Neuronal stem cell (in vitro differentiated cells): ENCODE data around the gene PRDM10.

Experiments
- DNase-seq: peaks from one replicate; pipeline ENCODE4 v3.0.0-alpha.2; 2013; ENCODE audit warnings: low spot score
- H2AFZ ChIP-seq: one replicate; pipeline ENCODE4 v1.6.1; 2013; ENCODE audit warnings: mild to moderate bottlenecking, low read length, inconsistent platforms
- H2AK5ac ChIP-seq: 2 replicates; pipeline ENCODE4 v1.6.1; 2013; ENCODE audit warnings: low read depth, mild to moderate bottlenecking, inconsistent platforms, low read length, moderate library complexity, mixed read lengths
- H2BK120ac ChIP-seq: 2 replicates; pipeline ENCODE4 v1.6.1; 2013; ENCODE audit warnings: low read depth, mild to moderate bottlenecking, inconsistent platforms, low read length, moderate library complexity, mixed read lengths
- H2BK12ac ChIP-seq: one replicate; pipeline ENCODE4 v1.6.1; 2013; ENCODE audit warnings: low read length, inconsistent platforms
- H2BK15ac ChIP-seq: 2 replicates; pipeline ENCODE4 v1.6.1; 2013; ENCODE audit warnings: mild to moderate bottlenecking, low read length, inconsistent platforms, mixed read lengths
- H2BK5ac ChIP-seq: one replicate; pipeline ENCODE4 v1.6.1; 2013; ENCODE audit warnings: inconsistent platforms, mild to moderate bottlenecking, low read length, moderate library complexity
- H3K14ac ChIP-seq: one replicate; pipeline ENCODE4 v1.6.1; 2013; ENCODE audit warnings: low read length, inconsistent platforms
- H3K18ac ChIP-seq: 2 replicates; pipeline ENCODE4 v1.6.1; 2013; ENCODE audit warnings: low read length, inconsistent platforms
- H3K23ac ChIP-seq: 2 replicates; pipeline ENCODE4 v1.6.1; 2013; ENCODE audit warnings: low read depth, mild to moderate bottlenecking, mixed read lengths, low read length, inconsistent platforms; ENCODE audit not compliant: poor library complexity
- H3K27ac ChIP-seq: replicated peaks from 3 replicates; pipeline ENCODE4 v1.5.1; 2013; ENCODE audit warnings: low read length, inconsistent platforms
- H3K27me3 ChIP-seq, 3 experiments: 2 replicates each; pipeline ENCODE4 v1.6.1; 2013; ENCODE audit warnings: low read length in 3 of 3, mild to moderate bottlenecking in 2 of 3, inconsistent platforms in 1 of 3, low read depth in 1 of 3, mixed read lengths in 1 of 3, moderate library complexity in 1 of 3; ENCODE audit not compliant: control insufficient read depth in 3 of 3, insufficient read depth in 3 of 3
- H3K36me3 ChIP-seq, 2 donors: replicated peaks in 1 of 2; 2 replicates each; pipeline ENCODE4 v1.6.1; 2013; ENCODE audit warnings: low read length in 2 of 2; ENCODE audit not compliant: control insufficient read depth in 2 of 2, insufficient read depth in 2 of 2
- H3K4ac ChIP-seq: 2 replicates; pipeline ENCODE4 v1.6.1; 2013; ENCODE audit warnings: inconsistent platforms, mild to moderate bottlenecking, low read length, moderate library complexity
- H3K4me1 ChIP-seq, 2 donors: 1 replicate in 1 of 2; 2 replicates in 1 of 2; pipeline ENCODE4 v1.6.1; 2013; ENCODE audit warnings: low read length in 2 of 2, low read depth in 1 of 2; ENCODE audit not compliant: control insufficient read depth in 2 of 2, insufficient read depth in 1 of 2
- H3K4me2 ChIP-seq: one replicate; pipeline ENCODE4 v1.6.1; 2013; ENCODE audit warnings: mild to moderate bottlenecking, low read length, inconsistent platforms; ENCODE audit not compliant: insufficient read depth, poor library complexity, severe bottlenecking
- H3K4me3 ChIP-seq, 2 donors: 2 replicates each; pipeline ENCODE4 v1.5.1; 2013; ENCODE audit warnings: low read length in 2 of 2, mild to moderate bottlenecking in 2 of 2, inconsistent platforms in 1 of 2, moderate library complexity in 1 of 2
- H3K79me1 ChIP-seq: one replicate; pipeline ENCODE4 v1.6.1; 2013; ENCODE audit warnings: low read depth, mild to moderate bottlenecking, inconsistent platforms, low read length, moderate library complexity
- H3K9ac ChIP-seq: one replicate; pipeline ENCODE4 v1.6.1; 2013; ENCODE audit warnings: mild to moderate bottlenecking, low read depth, low read length, inconsistent platforms; ENCODE audit not compliant: poor library complexity
- H3K9me3 ChIP-seq, 2 donors: replicated peaks in 1 of 2; 2 replicates each; pipeline versions ENCODE3 to v1.6.1; 2013; ENCODE audit warnings: low read length in 2 of 2, mild to moderate bottlenecking in 2 of 2, inconsistent platforms in 1 of 2, low read depth in 1 of 2, mixed read lengths in 1 of 2, moderate library complexity in 1 of 2; ENCODE audit not compliant: control insufficient read depth in 2 of 2, insufficient read depth in 1 of 2
- H4K8ac ChIP-seq: one replicate; pipeline ENCODE4 v1.6.1; 2013; ENCODE audit warnings: low read depth, mild to moderate bottlenecking, inconsistent platforms, low read length, moderate library complexity
- H4K91ac ChIP-seq: one replicate; pipeline ENCODE4 v1.6.1; 2013; ENCODE audit warnings: low read length, low read depth, mild to moderate bottlenecking, inconsistent platforms; ENCODE audit not compliant: poor library complexity
- WGBS, 2 donors: extraction: QIAGEN DNeasy Blood & Tissue Kit; methylation state at CpG; one replicate each; pipeline ENCODE4 v1.1.7; 2013; ENCODE audit warnings: missing lambda C conversion rate in 2 of 2, mixed read lengths in 1 of 2; ENCODE audit not compliant: insufficient read length in 2 of 2, insufficient replicate concordance in 1 of 2; ENCODE audit errors: extremely low coverage in 2 of 2; 5-methylcytosine and 5-hydroxymethylcytosine counted together

The PRDM10 gene

GRCh38 chr11:129992161-129992944, 10.3 kb downstream of the PRDM10 start:
- Histone ChIP-seq H3K14ac (no peak overlapping the region), H2AFZ (no peak overlapping the region), H3K4me3 (no peak overlapping the region), H3K4me2 (no peak overlapping the region), H3K9me3 (peaks cover 4 to 15% of the 10 kb centered on the region in 2 donors), H4K91ac (no peak overlapping the region), H3K18ac (no peak overlapping the region), H2BK120ac (no peak overlapping the region), H3K4me1 (no peaks in the 10 kb centered on the region), H2AK5ac (no peak overlapping the region), H2BK15ac (no peak overlapping the region), H3K9ac (no peak overlapping the region), H3K23ac (no peak overlapping the region), H2BK5ac (no peak overlapping the region), H3K27ac (no peak overlapping the region), H3K36me3 (peaks cover 1 to 11% of the 10 kb centered on the region in 2 donors), H3K79me1 (peaks cover 3% of the 10 kb centered on the region), H3K27me3 (no peaks in the 10 kb centered on the region), H3K4ac (no peak overlapping the region), H2BK12ac (no peak overlapping the region), H4K8ac (no peak overlapping the region)
- no CpG with 5 or more reads among the region's 6 CpGs for WGBS, 2 donors
- no peak for DNase-seq

GRCh38 chr11:129989149-129989813, 13.4 kb downstream of the PRDM10 start:
- H2BK15ac ChIP-seq: no peak overlapping the region
- H3K4ac ChIP-seq: no peak overlapping the region
- H2BK120ac ChIP-seq: no peak overlapping the region
- no peaks in the 10 kb centered on the region for H3K27me3 ChIP-seq
- H3K79me1 ChIP-seq: peaks cover 5% of the 10 kb centered on the region
- no peak overlapping the region for H4K8ac ChIP-seq
- H3K4me2 ChIP-seq: no peak overlapping the region
- no peak overlapping the region for H2AFZ ChIP-seq
- no peak overlapping the region for H3K14ac ChIP-seq
- no peak overlapping the region for H3K27ac ChIP-seq
- H3K36me3 ChIP-seq: no peaks in the 10 kb centered on the region
- no peak overlapping the region for H3K18ac ChIP-seq
- WGBS, 2 donors: no CpG with 5 or more reads among the region's 3 CpGs
- H3K23ac ChIP-seq: no peak overlapping the region
- H3K9me3 ChIP-seq: peaks cover 1 to 7% of the 10 kb centered on the region in 2 donors
- peaks cover 0 to 6% of the 10 kb centered on the region in 2 donors for H3K4me1 ChIP-seq
- no peak overlapping the region for H3K9ac ChIP-seq
- no peak overlapping the region for H2BK12ac ChIP-seq
- no peak overlapping the region for H3K4me3 ChIP-seq
- no peak overlapping the region for H2BK5ac ChIP-seq
- DNase-seq: no peak
- H2AK5ac ChIP-seq: no peak overlapping the region
- H4K91ac ChIP-seq: no peak overlapping the region

GRCh38 chr11:129987950-129988349, 14.7 kb downstream of the PRDM10 start:
- Histone ChIP-seq H2BK12ac (no peak overlapping the region), H4K91ac (no peak overlapping the region), H4K8ac (no peak overlapping the region), H2BK5ac (no peak overlapping the region), H2BK15ac (no peak overlapping the region), H2AFZ (no peak overlapping the region), H3K4ac (no peak overlapping the region), H3K4me1 (peaks cover 0 to 7% of the 10 kb centered on the region in 2 donors), H3K36me3 (peaks cover 0 to 3% of the 10 kb centered on the region in 2 donors), H3K9me3 (peaks cover 1 to 7% of the 10 kb centered on the region in 2 donors), H3K27ac (no peak overlapping the region), H3K23ac (no peak overlapping the region), H3K4me3 (no peak overlapping the region), H3K18ac (no peak overlapping the region), H2AK5ac (no peak overlapping the region), H3K27me3 (no peaks in the 10 kb centered on the region), H3K14ac (no peak overlapping the region), H3K4me2 (no peak overlapping the region), H3K9ac (no peak overlapping the region), H3K79me1 (peaks cover 5% of the 10 kb centered on the region), H2BK120ac (no peak overlapping the region)
- no peak for DNase-seq
- WGBS, 2 donors: no CpG with 5 or more reads among the region's 3 CpGs

GRCh38 chr11:129985823-129986222, 16.8 kb downstream of the PRDM10 start:
- H3K36me3 ChIP-seq: peaks cover 0 to 3% of the 10 kb centered on the region in 2 donors
- H3K4me1 ChIP-seq: peaks cover 0 to 7% of the 10 kb centered on the region in 2 donors
- WGBS, 2 donors: no CpG with 5 or more reads among the region's 3 CpGs
- no peak for DNase-seq
- H3K4me2 ChIP-seq: no peak overlapping the region
- H3K9ac ChIP-seq: no peak overlapping the region
- H3K23ac ChIP-seq: no peak overlapping the region
- no peak overlapping the region for H2BK120ac ChIP-seq
- no peak overlapping the region for H3K4me3 ChIP-seq
- no peak overlapping the region for H3K18ac ChIP-seq
- H2BK15ac ChIP-seq: no peak overlapping the region
- H3K27ac ChIP-seq: no peak overlapping the region
- no peak overlapping the region for H2BK5ac ChIP-seq
- no peak overlapping the region for H3K4ac ChIP-seq
- no peak overlapping the region for H3K14ac ChIP-seq
- peaks cover 1 to 7% of the 10 kb centered on the region in 2 donors for H3K9me3 ChIP-seq
- H2AFZ ChIP-seq: no peak overlapping the region
- H3K79me1 ChIP-seq: peaks cover 5% of the 10 kb centered on the region
- no peaks in the 10 kb centered on the region for H3K27me3 ChIP-seq
- no peak overlapping the region for H2AK5ac ChIP-seq
- no peak overlapping the region for H4K8ac ChIP-seq
- H4K91ac ChIP-seq: no peak overlapping the region
- H2BK12ac ChIP-seq: no peak overlapping the region
